Pancreas (tissue), 10 donors: ENCODE results near the gene LMOD3. TPM values are rescaled to one million over a fixed set of nuclear protein-coding genes. Genes with fewer than 3 reads are reported as not detected.

Source experiments
- ATAC-seq, 4 donors: fragments of 200-7000 bp; cut with Tn5 transposase; one replicate each; pipeline versions ENCODE4 v1.8.0 to v1.9.1; 2020; ENCODE audit warnings: mild to moderate bottlenecking in 4 of 4, moderate library complexity in 4 of 4
- DNase-seq, 6 donors: peaks; one replicate each; pipeline ENCODE4 v3.0.0-alpha.2; 2020
- FAIRE-seq: peaks from 2 replicates; lab custom pipeline; 2012; peaks lifted over from hg19 to GRCh38; lab: Jason Lieb, UNC
- H3K27ac ChIP-seq, 4 donors: fragments of 200-600 bp; sonication (generic); 1 replicate in 3 of 4; 2 replicates in 1 of 4; pipeline versions ENCODE4 v1.5.0 to v1.8.0; 2020
- H3K27me3 ChIP-seq, 4 donors: fragments of 200-600 bp; one replicate each; pipeline ENCODE4 v1.8.0; 2021
- H3K36me3 ChIP-seq, 3 donors: fragments of 200-600 bp; sonication (generic) in 1 of 3; one replicate each; pipeline versions ENCODE4 v1.5.0 to v1.8.0; 2020 to 2021
- H3K4me1 ChIP-seq, 3 donors: fragments of 200-600 bp; one replicate each; pipeline ENCODE4 v1.8.0; 2021
- H3K4me3 ChIP-seq, 4 donors: fragments of 200-600 bp; sonication (generic) in 2 of 4; one replicate each; pipeline versions ENCODE4 v1.5.0 to v1.8.0; 2020 to 2021
- H3K9me3 ChIP-seq, 4 donors: fragments of 200-600 bp; one replicate each; pipeline ENCODE4 v1.8.0; 2021
- WGBS, 2 donors: extraction: QIAGEN DNeasy Blood & Tissue Kit; methylation state at CpG; one replicate each; pipeline ENCODE4 v1.1.7; 2013; 5-methylcytosine and 5-hydroxymethylcytosine counted together
- intact Hi-C, 3 donors: fragments of 100-400 bp; cut with DNase I; formaldehyde crosslinking; loops; one replicate each; pipeline versions ENCODE4 v1.11.1 to v1.14.2; 2022
- polyA plus RNA-seq, 2 donors: library from polyadenylated mRNA; stranded (reverse); fragments of 200-250 nt; gene quantifications; one replicate each; pipeline ENCODE4 v1.2.3, GENCODE V29; 2013
- total RNA-seq, 6 donors: library from RNA; stranded (reverse); fragmentation: NEBNext Ultra II Directional in 4 of 6; extraction: Animal tissue kit (Norgen Biotek cat#: 25700) in 4 of 6; gene quantifications; one replicate each; pipeline versions ENCODE4 v1.2.1 to v1.2.4, GENCODE V29; 2021 to 2023
- TF ChIP-seq, protein P1 (sequence below), 4 donors: fragments of 200-600 bp; sonication (generic) in 3 of 4; IDR thresholded peaks; one replicate each; pipeline versions ENCODE4 v1.5.0 to v1.8.0; 2021; ENCODE audit warnings: antibody characterized with exemption in 4 of 4
- donor health status: healthy with polysubstance abuse.
- donor health status: DM: no; HTN: no; CAD: no; lungs with moderate emphysema.
- donor health status: DM: no; HTN: no; CAD: no.
- donor health status: control.
- donor health status: control.
- donor health status: Bipolar disorder and iron deficiency.
- donor health status: DM: yes; HTN: yes; CAD: no.
- donor health status: DM: no; HTN: no; CAD: no.
- donor health status: DM: no; HTN: no; CAD: no.
- donor health status: DM: yes; HTN: yes; CAD: no.

Gene LMOD3
- total RNA-seq = under 1 TPM in 1 of 6 donors, not detected in 5; 0.08 TPM
- polyA plus RNA-seq = not detected

DNA sequence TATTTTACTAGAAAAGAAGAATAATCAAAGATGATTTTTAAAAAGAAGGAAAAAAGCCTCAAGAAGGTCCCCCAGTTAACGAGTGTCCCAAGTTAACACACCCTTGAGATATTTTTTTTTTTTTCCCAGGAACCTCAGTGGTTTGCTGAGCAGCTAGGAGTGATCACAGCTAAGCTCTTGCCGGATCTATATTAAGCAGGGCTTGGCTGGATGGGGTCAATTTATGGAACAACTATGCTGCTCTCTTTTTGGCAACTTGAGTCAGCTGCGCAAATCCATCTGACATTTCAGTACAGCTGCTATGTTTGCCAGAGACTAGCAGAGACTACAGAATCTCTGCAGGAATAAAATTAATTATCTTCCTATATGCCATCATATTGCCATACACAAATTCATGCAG lies at the start of gene LMOD3:
Gene LMOD3 (minus strand): TSS at position 193 of the 400 bp plus-strand sequence. CDS start 209 bp downstream, outside the sequence.
- 75 to 86% methylated on average over 3 of the region's 3 CpGs for WGBS, 2 donors
- FAIRE-seq = no peak
- intact Hi-C loops = no loop called here
- no peak within 1 kb of the TSS for H3K27ac ChIP-seq
- H3K9me3 ChIP-seq = no peaks in the 10 kb centered on the region
- TF ChIP-seq, protein P1, sequence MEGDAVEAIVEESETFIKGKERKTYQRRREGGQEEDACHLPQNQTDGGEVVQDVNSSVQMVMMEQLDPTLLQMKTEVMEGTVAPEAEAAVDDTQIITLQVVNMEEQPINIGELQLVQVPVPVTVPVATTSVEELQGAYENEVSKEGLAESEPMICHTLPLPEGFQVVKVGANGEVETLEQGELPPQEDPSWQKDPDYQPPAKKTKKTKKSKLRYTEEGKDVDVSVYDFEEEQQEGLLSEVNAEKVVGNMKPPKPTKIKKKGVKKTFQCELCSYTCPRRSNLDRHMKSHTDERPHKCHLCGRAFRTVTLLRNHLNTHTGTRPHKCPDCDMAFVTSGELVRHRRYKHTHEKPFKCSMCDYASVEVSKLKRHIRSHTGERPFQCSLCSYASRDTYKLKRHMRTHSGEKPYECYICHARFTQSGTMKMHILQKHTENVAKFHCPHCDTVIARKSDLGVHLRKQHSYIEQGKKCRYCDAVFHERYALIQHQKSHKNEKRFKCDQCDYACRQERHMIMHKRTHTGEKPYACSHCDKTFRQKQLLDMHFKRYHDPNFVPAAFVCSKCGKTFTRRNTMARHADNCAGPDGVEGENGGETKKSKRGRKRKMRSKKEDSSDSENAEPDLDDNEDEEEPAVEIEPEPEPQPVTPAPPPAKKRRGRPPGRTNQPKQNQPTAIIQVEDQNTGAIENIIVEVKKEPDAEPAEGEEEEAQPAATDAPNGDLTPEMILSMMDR (IDR thresholded peaks at IDR 0.05) = no peak
- no peaks in the 10 kb centered on the region for H3K36me3 ChIP-seq
- no peak for DNase-seq
- no peaks in the 10 kb centered on the region for H3K27me3 ChIP-seq
- H3K4me1 ChIP-seq = no peaks in the 10 kb centered on the region
- ATAC-seq = no peak
- H3K4me3 ChIP-seq = no peak within 1 kb of the TSS

DNA sequence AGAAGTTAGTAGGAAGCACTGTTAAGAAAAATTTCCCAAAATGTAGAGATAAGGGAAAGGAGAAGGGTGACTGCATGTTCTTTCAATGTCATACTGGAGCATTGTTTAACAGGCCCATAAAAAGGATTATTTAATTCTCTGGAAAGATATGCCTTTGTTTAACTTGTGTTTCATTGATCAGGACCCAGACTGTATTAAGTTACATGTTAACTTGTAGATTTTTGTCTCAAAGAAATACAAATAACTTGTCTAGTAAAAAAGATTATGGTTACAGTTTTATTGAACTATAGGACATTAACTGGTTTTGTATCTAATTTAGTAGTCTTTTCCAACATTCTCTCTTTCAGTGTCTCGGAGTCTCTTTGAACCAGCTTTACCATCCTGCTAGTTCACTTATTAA lies 49.7 kb upstream of the LMOD3 start:
- TF ChIP-seq, protein P1 (IDR thresholded peaks at IDR 0.05) = no peak
- H3K27ac ChIP-seq = peak overlapping the region in 1 of 4 donors; percentile 57

DNA sequence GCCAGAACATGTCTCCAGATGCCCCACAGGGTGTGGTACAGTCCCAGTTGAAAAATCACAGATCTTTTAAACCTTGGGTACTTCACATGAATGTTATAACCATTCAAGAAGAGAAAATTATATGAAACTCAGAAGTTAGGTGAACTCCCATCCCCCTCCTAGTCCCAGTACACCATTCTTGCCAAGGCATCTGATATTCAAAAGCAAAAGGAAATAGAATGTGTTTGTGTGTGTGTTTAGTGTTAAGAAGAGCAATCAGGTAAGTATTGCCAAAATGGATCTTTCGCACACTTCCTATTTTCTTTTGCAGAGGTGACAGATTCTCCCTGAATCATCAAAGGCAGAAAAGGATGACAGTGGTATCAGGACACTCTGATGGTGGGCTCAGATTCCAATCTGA lies 44.1 kb upstream of the LMOD3 start:
- Histone ChIP-seq H3K36me3 (peaks cover 0 to 13% (median 0%) of the 10 kb centered on the region in 3 donors), H3K27ac (no peak overlapping the region), H3K4me3 (no peak overlapping the region), H3K9me3 (no peaks in the 10 kb centered on the region), H3K4me1 (peaks cover 0 to 7% (median 2%) of the 10 kb centered on the region in 3 donors), H3K27me3 (no peaks in the 10 kb centered on the region)
- ATAC-seq = peak in 1 of 4 donors; percentile 32
- no peak for DNase-seq
- intact Hi-C loops = no loop called here
- no peak for FAIRE-seq
- TF ChIP-seq, protein P1 (IDR thresholded peaks at IDR 0.05) = no peak
- 58 to 65% methylated on average over 1 of the region's 1 CpG for WGBS, 2 donors

More for the DNA sequence above, 49.7 kb upstream of the LMOD3 start:
- DNase-seq = no peak
- peak in 1 of 4 donors; percentile 25 for ATAC-seq
- intact Hi-C loops = no loop called here
- Histone ChIP-seq H3K4me3 (no peak overlapping the region), H3K9me3 (no peaks in the 10 kb centered on the region), H3K27me3 (no peaks in the 10 kb centered on the region), H3K4me1 (peaks cover 4 to 14% (median 10%) of the 10 kb centered on the region in 3 donors), H3K36me3 (peaks cover 0 to 20% (median 0%) of the 10 kb centered on the region in 3 donors)
- FAIRE-seq = peak; percentile 26
- WGBS, 2 donors = 58 to 70% methylated on average over 1 of the region's 1 CpG

DNA sequence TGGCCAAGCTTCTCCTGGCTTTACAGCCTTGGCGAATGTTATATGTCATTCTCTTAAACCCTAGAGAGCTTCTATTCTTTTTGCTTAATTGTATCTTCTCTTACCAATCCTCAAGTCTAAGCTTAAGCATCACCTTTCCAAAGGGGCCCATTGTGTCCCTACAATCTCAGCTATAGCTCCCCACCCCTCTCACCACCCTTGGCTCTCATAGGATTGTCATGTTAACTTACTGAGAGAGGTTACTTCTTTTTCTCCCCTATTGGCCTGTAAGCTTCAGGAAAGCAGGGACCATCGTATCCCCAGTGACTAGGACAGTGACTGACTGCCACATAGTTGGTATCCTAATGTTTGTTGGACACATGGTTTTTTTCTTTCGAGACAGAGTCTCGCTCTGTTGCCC lies 43.3 kb upstream of the LMOD3 start:
- FAIRE-seq (no peak), DNase-seq (no peak), ATAC-seq (no peak)
- H3K9me3 ChIP-seq = no peaks in the 10 kb centered on the region
- H3K4me1 ChIP-seq = peaks cover 0 to 7% (median 0%) of the 10 kb centered on the region in 3 donors
- no peak overlapping the region for H3K27ac ChIP-seq
- intact Hi-C loops = no loop called here
- H3K27me3 ChIP-seq = no peaks in the 10 kb centered on the region
- no peak overlapping the region for H3K4me3 ChIP-seq
- H3K36me3 ChIP-seq = peaks cover 0 to 6% (median 0%) of the 10 kb centered on the region in 3 donors
- TF ChIP-seq, protein P1 (IDR thresholded peaks at IDR 0.05) = no peak
- 84 to 91% methylated on average over 4 of the region's 4 CpGs for WGBS, 2 donors

- intact Hi-C loops = loop anchor here in 2 of 3 donors (5.0 kb wide), 2 partner anchors 138 to 143 kb away; no protein-coding TSS in a partner anchor
- no peak for DNase-seq
- no peaks in the 10 kb centered on the region for H3K36me3 ChIP-seq
- H3K27ac ChIP-seq = no peak overlapping the region
- no peak overlapping the region for H3K4me3 ChIP-seq
- H3K4me1 ChIP-seq = peaks cover 0 to 7% (median 0%) of the 10 kb centered on the region in 3 donors
- H3K27me3 ChIP-seq = no peaks in the 10 kb centered on the region
- no peaks in the 10 kb centered on the region for H3K9me3 ChIP-seq
- FAIRE-seq = no peak
- no peak for ATAC-seq
- TF ChIP-seq, protein P1 (IDR thresholded peaks at IDR 0.05) = no peak
Measured at GRCh38 chr3:69164296-69164695, 41.9 kb upstream of the LMOD3 start.
